ENCODE measurements around the gene SPOP.

The SPOP gene

DNA sequence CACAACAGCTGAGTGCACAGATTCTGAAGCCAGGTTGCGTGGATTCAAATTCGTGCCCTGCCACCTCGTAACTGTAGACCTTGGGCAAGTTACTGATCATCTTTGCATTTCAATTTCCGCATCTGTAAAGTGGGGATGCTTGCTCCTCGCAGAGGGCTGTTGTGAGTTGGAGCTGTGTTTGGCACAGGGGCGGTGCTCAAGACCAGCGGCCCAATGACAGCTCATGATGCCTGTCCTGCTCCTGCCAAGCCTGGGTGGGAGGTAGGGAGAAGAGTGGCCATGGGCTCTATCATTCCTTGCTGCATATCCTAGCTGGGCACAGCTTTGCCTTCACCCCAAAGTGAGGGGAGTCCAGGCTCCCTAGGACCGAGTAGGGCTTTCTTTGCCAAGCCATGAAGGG is 89.6 kb downstream of the SPOP start:
- no peak for DNase-seq (ENCODE audit: low spot score)

DNA sequence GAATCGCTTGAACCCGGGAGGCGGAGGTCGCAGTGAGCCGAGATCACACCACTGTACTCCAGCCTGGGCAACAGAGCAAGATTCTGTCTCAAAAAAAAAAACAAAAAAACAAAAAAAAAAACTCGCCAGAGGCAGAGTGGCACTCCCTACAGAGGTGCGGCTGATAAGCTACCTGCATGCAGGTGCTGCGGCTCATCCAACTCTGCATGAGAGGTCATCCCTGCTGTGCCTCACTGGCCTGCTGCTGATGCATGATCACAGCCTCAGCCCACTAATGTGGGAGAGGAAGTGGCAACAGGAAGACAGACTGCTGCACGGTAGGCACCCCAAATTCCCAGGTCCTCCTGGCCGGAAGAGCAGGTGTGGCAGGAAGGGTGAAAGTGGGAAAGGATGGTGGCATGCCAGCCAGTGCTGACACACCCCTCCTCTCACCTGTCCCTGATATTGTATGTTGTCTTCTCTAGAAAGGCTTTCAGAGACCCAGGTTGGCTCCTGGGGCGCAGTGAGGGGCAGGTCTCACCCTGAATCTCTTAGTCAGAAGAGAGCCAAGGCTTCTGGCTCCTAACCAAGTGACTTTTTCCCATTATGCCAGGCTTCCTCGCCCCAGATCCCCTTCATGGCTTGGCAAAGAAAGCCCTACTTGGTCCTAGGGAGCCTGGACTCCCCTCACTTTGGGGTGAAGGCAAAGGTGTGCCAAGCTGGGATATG is 90.4 kb downstream of the SPOP start:
- DNase-seq (ENCODE audit: low spot score): no peak

DNA sequence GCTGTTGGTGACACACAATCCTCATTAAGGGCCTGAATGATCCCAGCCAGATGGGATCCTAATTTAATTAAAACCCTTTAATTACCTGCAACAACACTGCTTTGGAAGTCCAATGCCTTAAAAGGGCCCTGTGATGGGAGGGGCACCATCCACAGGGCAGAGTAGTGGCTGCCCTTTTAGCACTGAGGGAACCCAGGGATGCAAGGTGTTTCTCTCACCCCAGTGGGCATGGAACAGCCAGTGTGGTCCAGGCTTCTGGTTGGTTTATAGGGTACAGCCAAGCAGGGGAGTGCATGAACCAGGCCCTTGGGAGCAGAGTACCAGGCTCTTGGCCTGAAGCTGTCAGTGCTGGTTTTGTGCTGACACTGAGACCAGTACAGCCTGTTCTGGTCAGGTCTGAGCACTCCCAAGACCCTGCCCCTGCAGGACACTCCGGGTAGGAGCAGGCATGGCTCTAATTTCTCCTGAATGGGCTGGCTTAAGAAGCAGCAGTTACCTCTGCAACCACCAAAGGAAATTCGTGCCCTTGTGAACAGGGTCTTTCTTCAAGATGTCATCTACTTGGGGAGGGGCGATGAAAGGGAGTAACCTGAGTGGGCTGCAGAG is 92.4 kb downstream of the SPOP start:
- no peak for DNase-seq (ENCODE audit: low spot score)

DNA sequence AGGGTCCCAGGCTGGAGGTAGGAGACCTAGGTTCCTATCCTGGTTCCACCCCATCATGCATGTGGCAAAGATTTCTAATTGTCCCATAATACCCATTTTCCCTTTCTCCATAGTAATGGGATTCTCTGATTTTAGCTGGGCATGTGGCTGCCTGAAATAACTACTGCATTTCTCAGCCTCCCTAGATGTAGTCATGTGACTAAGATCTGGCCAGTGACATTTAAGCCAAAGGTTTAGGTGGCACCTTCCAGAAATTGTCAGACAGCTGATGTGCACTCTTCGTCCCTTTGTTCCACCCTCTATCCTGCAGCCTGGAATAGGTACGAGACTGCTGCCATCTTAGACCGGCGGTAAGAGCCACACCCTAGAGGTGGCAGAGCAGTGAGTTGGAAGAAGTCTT is 94.0 kb downstream of the SPOP start:
- DNase-seq (ENCODE audit: low spot score): no peak

DNA sequence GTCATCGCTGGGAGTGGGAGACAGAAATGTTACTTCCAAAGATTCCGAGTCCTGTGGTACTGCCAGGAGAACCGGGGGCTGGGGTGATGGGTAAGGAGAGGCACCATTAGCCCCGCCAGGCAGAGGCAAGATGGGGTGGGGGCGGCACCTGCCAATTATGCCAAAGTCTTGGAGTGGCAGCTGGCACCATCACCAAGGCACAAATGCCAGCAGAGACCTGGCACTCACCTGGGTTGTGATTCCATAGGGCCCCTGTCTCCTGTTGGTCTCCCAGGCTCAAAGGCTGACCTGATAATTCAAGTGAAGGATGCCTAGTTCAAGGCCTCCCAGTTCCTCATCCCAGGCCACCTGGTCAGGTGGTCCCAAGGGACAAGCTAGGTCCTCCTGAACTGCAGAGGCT is 94.7 kb downstream of the SPOP start:
- DNase-seq (ENCODE audit: low spot score): no peak

DNA sequence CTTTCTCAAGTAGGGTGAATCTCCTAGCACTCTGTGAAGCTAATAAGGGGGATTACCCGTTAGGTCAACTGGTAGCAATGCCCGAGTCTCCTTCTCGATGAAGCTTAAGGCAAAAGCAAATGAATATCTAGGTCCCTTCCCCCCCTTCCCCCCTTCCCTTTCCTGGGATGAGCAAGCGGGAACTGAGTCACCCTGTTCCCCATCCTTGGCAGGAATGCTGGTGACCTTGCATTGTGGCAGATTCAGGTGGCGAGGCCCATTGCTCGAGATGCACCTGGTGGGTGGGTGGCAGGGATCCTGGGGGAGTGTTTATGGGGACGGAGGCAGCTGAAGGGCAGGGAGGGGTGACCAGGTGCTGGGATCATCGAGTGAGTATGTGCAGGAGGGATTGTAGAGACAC is 95.1 kb downstream of the SPOP start:
- DNase-seq (ENCODE audit: low spot score): no peak

DNA sequence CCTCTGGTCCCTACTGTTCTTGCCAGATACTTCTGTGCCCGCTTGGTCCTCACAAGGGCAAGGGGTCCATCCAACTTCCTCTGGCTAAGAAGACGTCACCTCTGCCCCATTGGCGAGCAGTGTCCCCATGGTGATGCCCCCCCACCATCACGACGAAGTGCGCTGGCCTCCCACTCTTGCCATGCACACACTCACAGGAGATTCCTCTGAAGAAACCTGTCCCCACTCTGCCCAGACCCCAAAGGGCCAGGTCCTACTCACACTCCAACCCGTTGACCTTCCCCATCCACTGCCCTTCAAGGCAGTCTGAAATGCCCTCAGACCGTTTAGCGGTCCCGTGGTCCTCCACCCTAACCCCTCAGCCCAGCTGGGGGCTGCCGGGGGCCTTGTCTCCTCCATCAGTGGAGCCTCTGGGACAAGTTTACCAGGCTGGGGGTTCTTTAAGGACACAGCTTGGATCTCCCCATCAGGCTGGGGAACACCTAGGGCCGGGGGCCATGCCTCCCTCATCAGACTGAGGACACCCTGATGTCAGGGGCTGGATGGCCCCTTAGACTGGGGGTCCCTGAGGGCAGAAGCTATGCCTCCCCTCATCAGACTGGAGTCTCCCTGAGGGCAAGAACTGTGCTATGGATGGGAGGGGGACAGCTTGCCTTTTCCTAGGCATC is 95.7 kb downstream of the SPOP start:
- DNase-seq (ENCODE audit: low spot score): no peak

DNA sequence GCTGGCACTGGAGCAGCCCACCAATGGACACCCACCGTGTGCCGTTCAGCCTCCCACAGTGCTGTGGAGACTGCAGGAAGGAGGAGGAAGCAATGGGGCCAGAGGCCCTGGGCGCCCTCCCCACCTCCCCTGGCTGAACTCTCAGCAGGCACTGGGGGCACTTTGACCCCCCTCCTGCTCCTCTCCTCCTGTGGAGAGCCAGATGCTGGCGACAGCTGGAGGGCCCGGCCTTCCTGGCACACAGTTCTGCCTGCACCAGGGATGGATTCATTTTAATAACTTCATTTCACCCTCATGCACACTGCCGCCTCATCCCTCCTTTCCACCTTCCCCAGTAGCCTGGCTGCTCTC is 96.3 kb downstream of the SPOP start:
- no peak for DNase-seq (ENCODE audit: low spot score)

DNA sequence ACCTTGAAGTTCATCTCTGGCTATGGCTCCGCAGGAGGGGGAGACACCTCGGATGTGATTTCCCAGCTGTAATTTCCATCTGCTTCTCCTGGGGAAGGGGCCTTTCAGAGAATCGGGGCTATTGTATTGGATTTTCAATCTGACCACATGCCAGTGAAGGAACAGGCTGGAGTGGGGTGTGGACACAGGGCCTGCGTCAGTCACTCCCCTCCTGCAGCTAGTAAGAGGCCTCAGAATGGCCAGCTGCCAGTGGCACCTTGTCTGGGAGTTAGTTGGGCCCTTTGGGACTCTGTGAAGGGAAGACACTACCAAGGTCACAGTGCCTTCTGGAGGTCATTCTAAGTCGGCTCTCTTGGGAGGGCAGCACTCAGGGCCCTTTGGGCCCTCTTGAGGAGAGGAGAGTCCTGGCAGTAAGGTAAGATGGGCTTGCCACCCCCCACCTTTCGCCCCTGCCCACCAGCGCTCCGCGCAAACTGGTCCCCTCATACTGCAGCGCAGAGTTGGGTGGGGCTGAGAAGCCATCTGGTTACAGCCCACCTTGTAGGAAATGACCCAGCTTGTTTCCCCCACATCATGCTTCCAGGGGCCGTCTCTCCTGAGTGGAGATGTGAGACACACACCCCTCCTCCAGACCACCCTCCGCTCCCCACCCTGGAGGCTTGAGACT is 96.8 kb downstream of the SPOP start:
- no peak for DNase-seq (ENCODE audit: low spot score)

DNA sequence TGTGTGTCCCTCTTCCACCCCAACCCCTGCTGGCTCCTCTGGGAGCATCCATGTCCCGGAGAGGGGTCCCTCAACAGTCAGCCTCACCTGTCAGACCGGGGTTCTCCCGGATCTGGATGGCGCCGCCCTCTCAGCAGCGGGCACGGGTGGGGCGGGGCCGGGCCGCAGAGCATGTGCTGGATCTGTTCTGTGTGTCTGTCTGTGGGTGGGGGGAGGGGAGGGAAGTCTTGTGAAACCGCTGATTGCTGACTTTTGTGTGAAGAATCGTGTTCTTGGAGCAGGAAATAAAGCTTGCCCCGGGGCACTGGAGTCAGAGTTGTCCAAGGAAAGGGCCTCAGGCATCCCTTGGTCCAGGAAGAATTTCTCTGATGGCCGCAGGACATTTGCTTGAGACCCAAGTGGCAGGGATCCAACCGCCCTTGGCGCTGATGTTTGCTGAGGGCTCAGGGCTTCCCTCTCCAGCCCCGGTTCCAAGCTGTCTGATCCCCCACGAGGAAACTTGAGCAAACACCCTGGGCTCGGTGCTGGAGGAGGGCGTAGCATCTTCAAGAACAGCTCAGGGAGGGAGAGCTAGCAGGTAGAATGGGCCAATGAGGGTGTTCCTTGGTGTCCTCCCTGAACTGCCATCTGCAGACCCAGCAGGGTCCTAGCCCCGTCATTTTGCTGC is 97.7 kb downstream of the SPOP start:
- DNase-seq (ENCODE audit: low spot score): no peak

DNA sequence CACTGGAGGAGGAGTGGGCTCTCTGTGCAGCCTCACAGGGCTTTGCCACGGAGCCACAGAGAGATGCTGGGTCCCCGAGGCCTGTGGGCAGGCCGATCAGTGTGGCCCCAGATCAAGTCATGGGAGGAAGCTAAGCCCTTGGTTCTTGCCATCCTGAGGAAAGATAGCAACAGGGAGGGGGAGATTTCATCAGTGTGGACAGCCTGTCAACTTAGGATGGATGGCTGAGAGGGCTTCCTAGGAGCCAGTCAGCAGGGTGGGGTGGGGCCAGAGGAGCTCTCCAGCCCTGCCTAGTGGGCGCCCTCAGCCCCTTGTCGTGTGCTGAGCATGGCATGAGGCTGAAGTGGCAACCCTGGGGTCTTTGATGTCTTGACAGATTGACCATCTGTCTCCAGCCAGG is 98.4 kb downstream of the SPOP start:
- no peak for DNase-seq (ENCODE audit: low spot score)

DNA sequence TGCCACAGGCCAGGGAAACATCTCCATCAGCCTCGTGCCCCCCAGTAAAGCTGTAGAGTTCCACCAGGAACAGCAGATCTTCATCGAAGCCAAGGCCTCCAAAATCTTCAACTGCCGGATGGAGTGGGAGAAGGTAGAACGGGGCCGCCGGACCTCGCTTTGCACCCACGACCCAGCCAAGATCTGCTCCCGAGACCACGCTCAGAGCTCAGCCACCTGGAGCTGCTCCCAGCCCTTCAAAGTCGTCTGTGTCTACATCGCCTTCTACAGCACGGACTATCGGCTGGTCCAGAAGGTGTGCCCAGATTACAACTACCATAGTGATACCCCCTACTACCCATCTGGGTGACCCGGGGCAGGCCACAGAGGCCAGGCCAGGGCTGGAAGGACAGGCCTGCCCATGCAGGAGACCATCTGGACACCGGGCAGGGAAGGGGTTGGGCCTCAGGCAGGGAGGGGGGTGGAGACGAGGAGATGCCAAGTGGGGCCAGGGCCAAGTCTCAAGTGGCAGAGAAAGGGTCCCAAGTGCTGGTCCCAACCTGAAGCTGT is 98.9 kb downstream of the SPOP start:
- no peak for DNase-seq (ENCODE audit: low spot score)

DNA sequence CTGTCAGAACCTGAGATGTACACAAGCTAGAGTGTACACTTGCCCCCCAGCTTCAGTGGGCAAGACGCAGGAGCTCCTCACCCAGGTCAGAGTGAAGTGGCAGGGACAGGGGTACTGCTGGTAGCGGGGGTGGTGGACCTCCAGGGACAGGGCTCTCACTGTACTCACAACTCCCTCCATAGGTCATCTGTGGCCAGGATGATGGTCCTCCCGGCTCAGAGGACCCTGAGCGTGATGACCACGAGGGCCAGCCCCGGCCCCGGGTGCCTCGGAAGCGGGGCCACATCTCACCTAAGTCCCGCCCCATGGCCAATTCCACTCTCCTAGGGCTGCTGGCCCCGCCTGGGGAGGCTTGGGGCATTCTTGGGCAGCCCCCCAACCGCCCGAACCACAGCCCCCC is 99.5 kb downstream of the SPOP start:
- DNase-seq (ENCODE audit: low spot score): no peak

DNA sequence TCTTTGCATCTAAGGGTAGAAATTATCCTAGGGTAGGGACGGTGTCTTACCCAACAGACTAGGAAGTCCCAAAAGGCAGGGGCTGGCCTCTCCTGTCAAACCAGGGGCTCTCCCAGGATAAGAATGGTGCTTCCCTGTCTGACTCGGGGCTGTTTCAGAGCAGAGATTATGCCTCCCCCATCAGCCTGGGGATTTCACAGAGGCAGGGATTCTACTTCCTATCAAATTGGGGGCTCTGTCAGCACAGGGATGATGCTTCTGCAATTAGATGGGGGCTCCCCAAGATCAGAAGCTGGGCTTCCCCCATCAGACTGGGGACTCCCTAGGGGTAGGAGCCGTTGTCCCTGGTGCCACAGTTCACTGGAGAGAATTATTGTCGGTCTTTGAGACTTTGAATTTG is 99.9 kb downstream of the SPOP start:
- no peak for DNase-seq (ENCODE audit: low spot score)

DNA sequence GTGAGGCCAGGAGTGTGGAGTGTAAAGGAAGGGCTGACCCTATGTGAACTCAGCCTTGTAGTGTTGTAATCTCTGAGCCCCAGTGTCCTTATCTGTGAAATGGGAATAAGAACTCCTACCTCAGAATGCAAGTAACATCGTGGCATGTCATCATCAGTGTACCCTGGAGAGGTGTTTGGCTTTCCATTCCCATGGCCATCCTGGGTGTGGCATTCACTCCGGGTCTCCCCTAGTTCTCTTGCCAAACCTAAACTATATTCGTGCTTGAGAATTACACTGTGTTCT is 100.3 kb downstream of the SPOP start:
- DNase-seq (ENCODE audit: low spot score): no peak

DNA sequence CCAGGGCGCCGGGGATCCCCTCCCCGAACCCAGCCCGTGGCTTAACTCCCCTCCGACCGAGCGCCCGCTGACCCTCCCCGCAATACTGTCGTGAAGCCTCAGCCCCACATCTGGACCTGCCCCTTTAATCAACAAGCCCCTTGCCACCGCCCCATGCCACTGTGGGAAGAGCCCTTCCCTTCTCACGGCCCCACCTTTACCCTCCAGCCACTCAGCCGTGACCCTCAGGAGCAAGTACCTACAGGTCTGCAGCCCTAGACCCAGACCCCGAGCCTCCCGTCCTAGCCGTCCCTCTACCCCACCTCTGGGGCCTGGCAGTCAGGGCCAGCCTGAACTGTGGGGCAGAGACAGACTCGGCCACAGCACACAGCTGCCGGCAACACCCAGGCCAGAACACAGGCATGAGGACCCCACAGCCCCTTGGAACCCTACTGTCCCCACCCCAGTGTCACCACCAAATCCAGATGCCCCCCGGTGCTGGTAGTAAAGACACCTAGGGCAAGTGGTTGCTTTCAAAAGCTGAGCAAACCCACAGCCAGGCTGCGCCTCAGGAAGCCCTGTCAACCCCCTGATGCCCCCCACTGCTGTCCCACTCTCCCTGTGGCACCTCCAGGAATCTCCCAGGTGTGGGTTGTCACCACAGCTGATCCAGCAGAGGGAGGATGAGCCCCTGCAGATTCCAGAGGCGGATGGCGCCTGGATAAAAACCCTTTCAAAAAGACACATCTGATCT is 100.8 kb downstream of the SPOP start:
- DNase-seq (ENCODE audit: low spot score): no peak

DNA sequence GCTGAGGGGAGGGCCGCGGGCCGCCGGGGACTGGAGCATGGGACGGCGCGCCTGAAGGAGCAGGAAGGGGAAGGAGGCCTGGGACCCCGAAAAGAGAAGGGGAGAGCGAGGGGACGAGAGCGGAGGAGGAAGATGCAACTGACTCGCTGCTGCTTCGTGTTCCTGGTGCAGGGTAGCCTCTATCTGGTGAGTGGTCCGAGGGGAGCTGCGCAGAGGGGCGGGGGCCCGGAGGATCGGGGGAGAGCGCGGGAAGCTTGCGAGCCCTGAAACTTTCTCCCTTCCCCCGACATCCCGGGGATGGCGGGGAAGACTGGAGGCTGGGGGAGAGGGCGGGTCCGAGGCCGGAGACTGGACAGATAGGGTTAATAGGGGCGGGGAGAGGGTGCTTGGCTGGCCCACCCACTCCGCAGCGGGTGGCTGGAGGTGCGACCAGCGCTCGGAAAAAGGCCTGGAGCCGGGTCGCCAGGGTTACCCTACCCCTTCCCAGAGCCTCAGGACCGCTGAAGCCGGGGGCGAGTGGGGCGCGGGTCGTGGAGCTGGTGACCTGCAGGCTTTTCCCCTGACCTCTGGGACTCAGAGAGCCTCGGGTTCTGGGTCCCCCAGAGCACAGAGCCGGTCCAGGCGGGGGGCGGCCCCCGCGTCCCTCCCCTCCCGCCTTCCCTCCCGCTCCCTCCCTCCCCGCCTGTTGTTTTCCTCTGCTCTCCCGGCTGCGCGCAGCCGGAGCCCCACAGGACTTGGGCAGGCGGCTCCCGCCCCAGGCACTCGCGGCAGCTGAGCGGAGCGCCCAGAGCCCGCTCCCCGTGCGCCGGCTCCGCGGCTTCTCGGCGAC is 101.6 kb downstream of the SPOP start:
- DNase-seq (ENCODE audit: low spot score): no peak

DNA sequence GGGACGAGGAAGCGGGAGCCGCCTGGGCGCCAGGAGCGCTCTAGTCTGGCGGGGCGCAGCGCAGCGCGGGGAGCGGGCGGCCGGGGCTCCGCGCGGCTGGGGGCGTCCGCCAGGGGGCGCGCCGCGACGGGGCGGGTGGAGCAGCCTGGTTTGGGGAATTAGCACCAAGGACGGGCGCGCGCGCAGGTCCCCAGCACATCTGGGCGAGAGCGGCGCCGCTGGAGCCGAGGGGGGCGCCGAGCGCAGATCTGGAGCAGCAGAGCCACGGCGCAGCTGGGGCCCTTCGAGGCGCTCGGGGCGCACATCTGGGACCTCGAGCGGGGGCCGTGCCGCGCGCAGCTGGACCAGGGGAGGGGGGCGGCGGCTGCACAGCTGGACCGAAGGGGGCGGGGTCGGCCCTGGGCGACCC is 102.2 kb downstream of the SPOP start, which contains the start of gene NXPH3:
NXPH3 (plus strand) TSS at position 193 of the 409 bp plus-strand sequence. CDS start 349 bp downstream, outside the sequence.
- no peak for DNase-seq (ENCODE audit: low spot score)

DNA sequence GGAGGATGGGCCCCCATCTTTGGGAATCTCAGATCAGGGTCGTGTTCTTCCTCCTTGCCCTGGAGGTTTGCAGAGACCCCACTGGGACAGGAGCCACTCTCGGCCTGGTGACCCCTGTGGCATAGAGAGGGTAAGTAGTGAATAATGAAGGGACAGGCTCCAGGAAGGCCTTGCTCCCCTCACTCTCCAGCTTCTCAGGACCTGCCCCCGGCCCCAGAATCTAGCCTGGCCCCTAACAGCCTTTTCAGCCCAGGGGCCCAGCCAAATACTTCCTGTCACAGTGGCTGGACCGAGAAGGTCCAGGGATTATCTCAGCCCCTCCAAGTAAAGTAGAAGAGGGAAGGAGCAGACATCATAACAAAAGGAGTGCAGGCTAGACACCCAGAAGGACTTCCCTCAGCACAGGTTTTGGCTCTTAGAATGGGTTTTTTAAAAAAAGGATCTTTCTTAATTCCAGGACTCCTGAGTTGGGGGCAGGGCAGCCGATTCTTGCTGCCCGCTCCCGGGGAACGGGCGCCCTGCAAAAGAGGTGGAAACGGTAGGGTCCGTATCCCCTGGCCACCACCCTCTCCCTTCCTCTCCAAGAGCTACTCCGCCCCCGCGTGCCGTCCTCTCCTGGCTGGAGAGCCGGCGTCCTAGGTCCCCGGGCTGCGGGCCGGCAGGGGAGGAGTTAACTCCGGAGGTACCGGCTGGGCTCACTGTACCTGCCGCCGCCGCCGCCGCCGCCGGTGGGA is 102.8 kb downstream of the SPOP start:
- no peak for DNase-seq (ENCODE audit: low spot score)

DNA sequence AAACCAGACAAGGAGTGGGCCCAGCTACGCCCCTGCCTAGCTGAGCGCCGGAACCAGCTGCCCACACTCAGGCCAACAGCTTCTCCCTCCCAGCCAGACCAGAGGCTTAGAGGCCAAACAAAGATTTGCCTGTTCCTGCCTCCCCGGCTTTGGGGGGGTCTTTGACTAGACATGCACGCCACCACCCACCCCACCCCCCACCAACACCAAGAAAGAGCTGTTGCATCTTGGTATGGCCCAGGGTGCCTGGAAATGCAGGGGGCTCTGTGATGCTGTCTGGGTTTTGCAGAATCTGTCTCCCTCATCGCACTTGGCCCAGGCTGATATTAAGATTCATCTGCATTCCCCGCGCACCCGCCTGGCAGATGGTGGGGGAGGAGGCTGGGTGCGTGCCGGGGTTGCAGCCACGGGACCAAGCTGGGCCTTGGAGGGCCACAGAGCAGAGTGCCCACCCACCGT is 103.5 kb downstream of the SPOP start:
- DNase-seq (ENCODE audit: low spot score): no peak

Data from SK-N-DZ (cell line).